Suprapubic skin (tissue), 4 donors: ENCODE results near the gene PLXNA2.

Experiments used
- CTCF ChIP-seq, 2 donors: fragments of 200-600 bp in 1 of 2; fragments of 450-650 bp in 1 of 2; sonication (generic) in 1 of 2; IDR thresholded peaks; one replicate each; pipeline ENCODE4 v1.5.1; 2016 to 2019; ENCODE audit warnings: antibody characterized with exemption in 2 of 2, mild to moderate bottlenecking in 1 of 2, moderate library complexity in 1 of 2
- POLR2A ChIP-seq, 2 donors: fragments of 450-650 bp; IDR thresholded peaks; one replicate each; pipeline ENCODE4 v1.6.1; 2017; ENCODE audit warnings: antibody characterized with exemption in 2 of 2, mild to moderate bottlenecking in 2 of 2, moderate library complexity in 2 of 2
- POLR2AphosphoS5 ChIP-seq, 3 donors: sonication (generic); formaldehyde crosslinking; IDR thresholded peaks; one replicate each; pipeline ENCODE4 v1.6.1; 2017; ENCODE audit warnings: antibody characterized with exemption in 3 of 3

GRCh38 chr1:208179263-208179816 is 64.8 kb downstream of the PLXNA2 start:
- TF ChIP-seq POLR2AphosphoS5 (IDR thresholded peaks at IDR 0.05) (no peak), CTCF (IDR thresholded peaks at IDR 0.05) (no peak), POLR2A (IDR thresholded peaks at IDR 0.05) (no peak)
